Keratinocyte (primary cell): ENCODE results near the gene MEGF11. TPM values are rescaled to one million over a fixed set of nuclear protein-coding genes. Genes with fewer than 3 reads are reported as not detected.

Experiments used
- DNase-seq: peaks from one replicate; pipeline ENCODE4 v3.0.0-alpha.2; 2011; ENCODE audit warnings: low read depth, missing footprints, low spot score
- FAIRE-seq: peaks from 2 replicates; lab custom pipeline; 2011; peaks lifted over from hg19 to GRCh38; lab: Jason Lieb, UNC
- H2AFZ ChIP-seq: 2 replicates; pipeline ENCODE4 v1.6.0; 2012; ENCODE audit warnings: low read length, control low read depth, inconsistent platforms; ENCODE audit not compliant: control insufficient read depth
- H3K27ac ChIP-seq: 2 replicates; pipeline ENCODE4 v1.5.1; 2011; ENCODE audit warnings: low read length; ENCODE audit not compliant: control insufficient read depth, insufficient read depth
- H3K27me3 ChIP-seq: 3 replicates; pipeline ENCODE4 v1.6.0; 2011; ENCODE audit warnings: low read length; ENCODE audit not compliant: control insufficient read depth, insufficient read depth; ENCODE audit errors: extremely low read depth
- H3K36me3 ChIP-seq, 2 experiments: 2 replicates in 1 of 2; 3 replicates in 1 of 2; pipeline ENCODE4 v1.5.1; 2011; ENCODE audit warnings: low read length in 2 of 2, mild to moderate bottlenecking in 1 of 2; ENCODE audit not compliant: control insufficient read depth in 2 of 2, insufficient read depth in 2 of 2; ENCODE audit errors: extremely low read depth in 1 of 2
- H3K4me1 ChIP-seq: 3 replicates; pipeline ENCODE4 v1.5.1; 2011; ENCODE audit warnings: low read length; ENCODE audit not compliant: control insufficient read depth, insufficient read depth; ENCODE audit errors: extremely low read depth
- H3K4me2 ChIP-seq: 3 replicates; pipeline ENCODE4 v1.6.0; 2011; ENCODE audit warnings: low read depth, low read length; ENCODE audit not compliant: control insufficient read depth, insufficient read depth; ENCODE audit errors: extremely low read depth
- H3K4me3 ChIP-seq, 3 experiments: fragments of 200-600 bp in 1 of 3; sonication (generic) in 1 of 3; 2 replicates in 2 of 3; 3 replicates in 1 of 3; pipeline ENCODE4 v1.5.1; 2011 to 2016; ENCODE audit warnings: low read length in 3 of 3, mild to moderate bottlenecking in 3 of 3, control low read depth in 2 of 3, inconsistent platforms in 1 of 3, low read depth in 1 of 3, mixed read lengths in 1 of 3, mixed run types in 1 of 3, moderate library complexity in 1 of 3; ENCODE audit not compliant: control insufficient read depth in 2 of 3, insufficient read depth in 2 of 3; ENCODE audit errors: extremely low read depth in 1 of 3
- H3K79me2 ChIP-seq: 2 replicates; pipeline ENCODE4 v1.6.0; 2012; ENCODE audit warnings: low read length; ENCODE audit not compliant: control insufficient read depth, insufficient read depth
- H3K9ac ChIP-seq: 3 replicates; pipeline ENCODE4 v1.6.0; 2011; ENCODE audit warnings: low read length; ENCODE audit not compliant: control insufficient read depth, insufficient read depth; ENCODE audit errors: extremely low read depth
- H3K9me1 ChIP-seq: 3 replicates; pipeline ENCODE4 v1.6.0; 2011; ENCODE audit warnings: low read length; ENCODE audit not compliant: control insufficient read depth, insufficient read depth; ENCODE audit errors: extremely low read depth
- H3K9me3 ChIP-seq: 2 replicates; pipeline ENCODE4 v1.5.1; 2012; ENCODE audit warnings: low read depth, low read length; ENCODE audit not compliant: control insufficient read depth
- H4K20me1 ChIP-seq: 3 replicates; pipeline ENCODE4 v1.6.0; 2011; ENCODE audit warnings: low read length; ENCODE audit not compliant: control insufficient read depth, insufficient read depth; ENCODE audit errors: extremely low read depth
- CTCF ChIP-seq, 3 experiments: IDR thresholded peaks in 1 of 3; conservative IDR thresholded peaks in 1 of 3; optimal IDR thresholded peaks in 1 of 3; 2 replicates in 2 of 3; 3 replicates in 1 of 3; pipeline versions ENCODE3 to v1.5.1; 2011; ENCODE audit warnings: low read length in 3 of 3, mild to moderate bottlenecking in 3 of 3, moderate library complexity in 2 of 3, control low read depth in 1 of 3, inconsistent platforms in 1 of 3; ENCODE audit not compliant: insufficient read depth in 2 of 3; ENCODE audit errors: extremely low read depth in 1 of 3
- EZH2 ChIP-seq: IDR thresholded peaks from one replicate; pipeline ENCODE4 v1.6.1; 2012; ENCODE audit warnings: inconsistent platforms, mild to moderate bottlenecking, low read length, moderate library complexity
- dilution Hi-C: fragments of 300-500 bp; cut with MboI; formaldehyde crosslinking; loops from one replicate; pipeline ENCODE4 v1.7.0; 2020; ENCODE audit warnings: low sequenced_read_pairs; ENCODE audit not compliant: extremely low pct_ligation_motif_present
- polyA plus RNA-seq, 5 experiments: library from polyadenylated mRNA; depleted of rRNA in 3 of 5; stranded (reverse) in 3 of 5; stranded (forward) in 1 of 5; unstranded in 1 of 5; fragments of >200 nt; gene quantifications; 1 replicate in 1 of 5; 2 replicates in 3 of 5; 3 replicates in 1 of 5; pipeline versions ENCODE4 v1.2.1 to v1.2.3, GENCODE V29; 2011 to 2012; ENCODE audit warnings: missing spikeins in 2 of 5, low read depth in 1 of 5, low replicate concordance in 1 of 5

The MEGF11 gene
- polyA plus RNA-seq, 1 donor (not counting 4 experiments of a cell fraction or from before 2014, with no cell fraction given) = not detected

GRCh38 chr15:65953622-65954021 is 299.9 kb downstream of the MEGF11 start:
- no peaks in the 10 kb centered on the region for H3K9me1 ChIP-seq
- no peak overlapping the region for H3K27ac ChIP-seq
- no peaks in the 10 kb centered on the region for H3K9me3 ChIP-seq
- no peak overlapping the region for H2AFZ ChIP-seq
- H3K4me2 ChIP-seq = no peak overlapping the region
- FAIRE-seq (no peak), DNase-seq (no peak)
- H3K79me2 ChIP-seq = no peaks in the 10 kb centered on the region
- no peaks in the 10 kb centered on the region for H3K36me3 ChIP-seq
- no peaks in the 10 kb centered on the region for H4K20me1 ChIP-seq
- no peak overlapping the region for H3K9ac ChIP-seq
- TF ChIP-seq CTCF (optimal IDR thresholded peaks at IDR 0.05 in 1 of 3, IDR thresholded peaks at IDR 0.05 in 1 of 3, conservative IDR thresholded peaks at IDR 0.05 in 1 of 3; ENCODE audit: extremely low read depth in 1 of 3, insufficient read depth in 2 of 3, low read length in 3 of 3) = no peak
- TF ChIP-seq EZH2 = no peak
- H3K4me1 ChIP-seq = peaks cover 5% of the 10 kb centered on the region
- H3K4me3 ChIP-seq = no peak overlapping the region
- dilution Hi-C loops = no loop called here
- peaks cover 8% of the 10 kb centered on the region for H3K27me3 ChIP-seq

- H2AFZ ChIP-seq = no peak overlapping the region
- no peaks in the 10 kb centered on the region for H3K79me2 ChIP-seq
These were observed 301.0 kb downstream of the MEGF11 start for GRCh38 chr15:65952391-65953053.

More at GRCh38 chr15:65952391-65953053, 301.0 kb downstream of the MEGF11 start:
- H3K27ac ChIP-seq = no peak overlapping the region
- dilution Hi-C loops = no loop called here
- H4K20me1 ChIP-seq = no peaks in the 10 kb centered on the region
- peaks cover 8% of the 10 kb centered on the region for H3K27me3 ChIP-seq
- H3K9ac ChIP-seq = no peak overlapping the region
- no peak for DNase-seq
- no peak for TF ChIP-seq CTCF (optimal IDR thresholded peaks at IDR 0.05 in 1 of 3, IDR thresholded peaks at IDR 0.05 in 1 of 3, conservative IDR thresholded peaks at IDR 0.05 in 1 of 3; ENCODE audit: extremely low read depth in 1 of 3, insufficient read depth in 2 of 3, low read length in 3 of 3)
- TF ChIP-seq EZH2 = no peak
- H3K9me3 ChIP-seq = no peaks in the 10 kb centered on the region
- no peak overlapping the region for H3K4me3 ChIP-seq
- H3K4me1 ChIP-seq = peaks cover 5% of the 10 kb centered on the region
- FAIRE-seq = peak; percentile 9
- no peak overlapping the region for H3K4me2 ChIP-seq
- H3K9me1 ChIP-seq = no peaks in the 10 kb centered on the region
- H3K36me3 ChIP-seq = no peaks in the 10 kb centered on the region
